GM12874 (cell line): ENCODE data around the gene POLD2.

Experiments
- CTCF ChIP-seq: IDR thresholded peaks from 2 replicates; pipeline ENCODE4 v1.5.1; 2011; ENCODE audit warnings: low read depth, mild to moderate bottlenecking, control low read depth, low read length, moderate library complexity; ENCODE audit not compliant: insufficient read depth

POLD2 gene

DNA sequence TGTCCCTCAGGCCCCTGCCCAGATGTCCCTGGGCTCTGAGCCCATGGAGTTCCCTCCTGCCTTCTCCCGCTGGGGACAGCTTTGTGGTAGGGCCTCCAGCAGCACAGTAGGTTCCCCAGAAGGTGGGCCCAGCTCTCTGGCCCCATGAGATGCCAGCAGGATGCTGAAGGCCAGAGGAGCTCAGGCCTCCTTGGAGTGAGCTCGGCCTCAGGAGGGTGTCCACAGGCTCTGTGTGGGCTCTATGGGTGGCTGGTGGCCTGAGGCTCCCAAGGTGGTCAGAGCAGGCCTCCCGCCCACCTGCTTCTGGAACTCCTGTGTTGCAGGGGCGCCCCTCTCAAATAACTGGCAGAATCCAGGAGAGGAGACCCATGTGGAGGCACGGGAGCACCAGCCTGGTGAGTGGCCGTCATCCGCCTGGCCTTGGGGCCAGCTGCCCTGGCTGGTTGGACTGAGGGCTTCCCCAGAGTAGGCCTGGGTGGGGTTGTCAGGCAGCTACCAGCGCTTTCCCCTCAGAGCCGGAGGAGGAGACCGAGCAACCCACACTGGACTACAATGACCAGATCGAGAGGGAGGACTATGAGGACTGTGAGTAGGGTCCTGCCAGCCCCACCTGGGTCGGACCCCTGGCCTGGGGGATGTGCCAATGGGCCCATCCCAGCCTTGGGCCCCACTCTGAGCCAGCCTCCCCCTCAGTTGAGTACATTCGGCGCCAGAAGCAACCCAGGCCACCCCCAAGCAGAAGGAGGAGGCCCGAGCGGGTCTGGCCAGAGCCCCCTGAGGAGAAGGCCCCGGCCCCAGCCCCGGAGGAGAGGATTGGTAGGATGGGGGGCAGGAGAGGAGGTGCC lies 16.0 kb downstream of the POLD2 start:
- no peak for TF ChIP-seq CTCF

DNA sequence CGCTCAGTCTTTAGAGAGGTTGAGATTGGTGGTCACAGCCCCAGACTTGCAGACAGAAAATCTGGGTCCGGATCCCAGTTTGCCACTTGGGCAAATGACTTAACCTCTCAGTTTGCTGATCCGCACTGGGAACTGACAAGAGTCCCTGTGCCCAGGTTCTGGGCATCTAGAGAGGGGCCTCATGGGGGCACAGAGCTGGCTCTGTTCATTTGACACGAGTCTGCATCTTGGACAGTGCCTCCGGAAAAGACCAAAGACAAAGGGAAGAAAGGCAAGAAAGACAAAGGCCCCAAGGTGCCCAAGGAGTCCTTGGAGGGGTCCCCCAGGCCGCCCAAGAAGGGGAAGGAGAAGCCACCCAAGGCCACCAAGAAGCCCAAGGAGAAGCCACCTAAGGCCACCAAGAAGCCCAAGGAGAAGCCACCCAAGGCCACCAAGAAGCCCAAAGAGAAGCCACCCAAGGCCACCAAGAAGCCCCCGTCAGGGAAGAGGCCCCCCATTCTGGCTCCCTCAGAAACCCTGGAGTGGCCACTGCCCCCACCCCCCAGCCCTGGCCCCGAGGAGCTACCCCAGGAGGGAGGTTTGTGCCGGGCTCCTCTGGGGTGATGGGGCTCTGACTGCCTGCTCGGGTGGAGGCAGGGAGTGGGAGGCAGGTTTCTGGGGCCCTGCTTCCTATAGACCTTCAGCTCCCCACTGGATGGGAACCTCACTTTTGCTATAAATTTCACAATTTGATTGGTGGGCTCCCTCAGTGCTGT lies 16.9 kb downstream of the POLD2 start:
- TF ChIP-seq CTCF: no peak

GRCh38 chr7:44105832-44106231 lies 17.5 kb downstream of the POLD2 start:
- no peak for TF ChIP-seq CTCF

DNA sequence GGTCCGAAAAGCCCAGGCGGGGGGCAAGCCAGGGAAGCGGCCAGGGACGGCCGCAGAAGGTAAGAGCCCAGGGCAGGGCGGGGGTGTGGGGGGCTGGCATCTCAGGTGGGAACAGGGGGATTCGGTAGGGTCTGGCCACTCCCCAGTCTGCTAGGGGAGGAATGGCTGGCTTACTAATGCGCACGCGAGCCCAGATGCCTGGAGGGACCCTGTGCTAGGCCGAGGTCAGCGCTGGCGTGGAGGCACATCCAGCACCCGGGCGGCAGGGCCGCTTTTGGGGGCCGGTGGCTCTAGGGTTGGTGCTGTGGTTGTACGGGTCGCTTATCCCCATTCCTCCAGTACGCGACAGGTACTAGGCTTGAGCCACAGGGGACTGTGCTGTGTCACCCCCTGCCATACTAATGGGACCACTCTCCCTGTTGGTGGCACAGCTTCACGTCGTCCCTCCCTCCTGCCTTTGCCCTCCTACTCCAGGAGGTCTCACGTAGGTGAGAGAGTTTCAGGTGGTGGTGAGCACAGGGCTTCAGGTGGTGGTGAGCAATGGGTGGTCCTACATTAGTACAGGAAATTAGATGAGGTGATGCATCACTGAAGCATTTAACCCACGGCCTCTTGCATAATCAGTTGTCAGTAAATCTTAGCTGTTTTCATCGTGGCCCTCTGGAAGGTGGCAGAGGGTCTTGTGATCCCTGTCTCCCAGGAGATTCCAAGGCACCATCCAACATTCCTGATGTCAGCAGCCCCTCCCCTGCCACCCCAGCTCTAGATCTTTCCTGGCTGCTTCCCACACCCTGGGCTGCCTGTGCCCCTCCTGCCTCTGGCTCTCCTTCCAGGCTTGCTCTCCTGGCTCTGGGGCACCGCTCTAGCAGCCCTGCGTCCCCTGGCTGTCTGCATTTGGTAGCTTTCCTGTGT lies 18.2 kb downstream of the POLD2 start:
- TF ChIP-seq CTCF: no peak

DNA sequence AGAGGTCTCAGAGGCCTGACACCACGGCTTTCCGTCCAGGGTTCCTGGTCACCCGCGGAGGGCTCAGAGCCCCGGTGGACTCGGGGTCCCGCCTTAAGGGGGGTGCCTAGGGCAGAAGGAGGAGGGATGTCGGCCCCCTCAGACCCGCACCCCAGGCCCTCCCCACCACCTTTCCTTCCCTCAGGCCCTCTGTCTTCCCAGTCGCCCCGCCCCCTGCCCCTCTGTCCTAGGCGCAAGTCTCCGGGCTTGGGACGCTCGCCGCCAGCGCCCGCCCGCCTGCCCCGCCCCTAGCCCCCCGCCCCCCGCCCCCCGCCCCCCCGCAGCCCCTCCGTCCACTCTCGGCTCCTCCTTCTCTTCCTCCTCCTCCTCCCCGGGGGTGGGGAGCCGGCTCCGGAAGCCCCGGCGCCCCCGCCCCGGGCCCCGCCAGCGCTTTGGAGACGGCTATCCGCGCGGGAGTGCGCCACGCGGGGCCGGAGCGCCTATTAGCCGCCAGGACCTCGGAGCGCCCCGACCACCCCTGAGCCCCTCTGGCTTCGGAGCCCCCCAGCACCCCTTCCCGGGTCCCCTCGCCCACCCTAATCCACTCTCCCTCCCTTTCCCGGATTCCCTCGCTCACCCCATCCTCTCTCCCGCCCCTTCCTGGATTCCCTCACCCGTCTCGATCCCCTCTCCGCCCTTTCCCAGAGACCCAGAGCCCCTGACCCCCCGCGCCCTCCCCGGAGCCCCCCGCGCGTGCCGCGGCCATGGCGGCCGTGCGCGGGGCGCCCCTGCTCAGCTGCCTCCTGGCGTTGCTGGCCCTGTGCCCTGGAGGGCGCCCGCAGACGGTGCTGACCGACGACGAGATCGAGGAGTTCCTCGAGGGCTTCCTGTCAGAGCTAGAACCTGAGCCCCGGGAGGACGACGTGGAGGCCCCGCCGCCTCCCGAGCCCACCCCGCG lies 19.2 kb downstream of the POLD2 start, which contains the start of gene AEBP1:
Gene AEBP1 (plus strand): TSS at position 423 of the 937 bp plus-strand sequence. CDS start 321 bp downstream, at position 744.
- no peak for TF ChIP-seq CTCF

- no peak for TF ChIP-seq CTCF
These were observed 19.8 kb downstream of the POLD2 start for GRCh38 chr7:44103566-44103922.
